HL-60 (cell line): ENCODE measurements around the gene GLRX3.

Experiments used
- GABPA ChIP-seq: IDR thresholded peaks from 2 replicates; pipeline ENCODE4 v1.6.1; 2012; ENCODE audit warnings: low read depth
- POLR2AphosphoS5 ChIP-seq: IDR thresholded peaks from 2 replicates; pipeline ENCODE4 v1.6.1; 2012; ENCODE audit warnings: low read depth
- SPI1 ChIP-seq: IDR thresholded peaks from 2 replicates; pipeline ENCODE4 v1.6.1; 2012; ENCODE audit warnings: low read depth, mild to moderate bottlenecking, borderline replicate concordance
- TF ChIP-seq, protein P1 (sequence below): IDR thresholded peaks from one replicate; pipeline ENCODE4 v1.5.1; 2011; ENCODE audit warnings: low read length, control low read depth, inconsistent platforms; ENCODE audit not compliant: insufficient read depth

- TF ChIP-seq, protein P1, sequence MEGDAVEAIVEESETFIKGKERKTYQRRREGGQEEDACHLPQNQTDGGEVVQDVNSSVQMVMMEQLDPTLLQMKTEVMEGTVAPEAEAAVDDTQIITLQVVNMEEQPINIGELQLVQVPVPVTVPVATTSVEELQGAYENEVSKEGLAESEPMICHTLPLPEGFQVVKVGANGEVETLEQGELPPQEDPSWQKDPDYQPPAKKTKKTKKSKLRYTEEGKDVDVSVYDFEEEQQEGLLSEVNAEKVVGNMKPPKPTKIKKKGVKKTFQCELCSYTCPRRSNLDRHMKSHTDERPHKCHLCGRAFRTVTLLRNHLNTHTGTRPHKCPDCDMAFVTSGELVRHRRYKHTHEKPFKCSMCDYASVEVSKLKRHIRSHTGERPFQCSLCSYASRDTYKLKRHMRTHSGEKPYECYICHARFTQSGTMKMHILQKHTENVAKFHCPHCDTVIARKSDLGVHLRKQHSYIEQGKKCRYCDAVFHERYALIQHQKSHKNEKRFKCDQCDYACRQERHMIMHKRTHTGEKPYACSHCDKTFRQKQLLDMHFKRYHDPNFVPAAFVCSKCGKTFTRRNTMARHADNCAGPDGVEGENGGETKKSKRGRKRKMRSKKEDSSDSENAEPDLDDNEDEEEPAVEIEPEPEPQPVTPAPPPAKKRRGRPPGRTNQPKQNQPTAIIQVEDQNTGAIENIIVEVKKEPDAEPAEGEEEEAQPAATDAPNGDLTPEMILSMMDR, result no peak
- no peak for TF ChIP-seq POLR2AphosphoS5
- no peak for TF ChIP-seq SPI1
- TF ChIP-seq GABPA, result no peak
These were observed 9.9 kb downstream of the GLRX3 start for GRCh38 chr10:130146042-130146441.
